ENCODE measurements around the gene UBR3.
A peak's percentile ranks its signal among the peaks of the same experiment; 100 is the strongest.

UBR3 gene

GRCh38 chr2:170063456-170064235 is 236.4 kb downstream of the UBR3 start:
- no peaks in the 10 kb centered on the region for H3K4me1 ChIP-seq (ENCODE audit: control insufficient read depth in 1 of 2, insufficient read depth in 1 of 2, low read depth in 1 of 2, low read length in 1 of 2)
- no peak for TF ChIP-seq CTCF (IDR thresholded peaks at IDR 0.05)
- no peaks in the 10 kb centered on the region for H3K27me3 ChIP-seq
- peaks cover 27% of the 10 kb centered on the region for H3K36me3 ChIP-seq
- H3K4me3 ChIP-seq (ENCODE audit: low read depth in 1 of 2, low read length in 1 of 2) = no peak overlapping the region
- H3K27ac ChIP-seq = no peak overlapping the region
- no peaks in the 10 kb centered on the region for H3K9me3 ChIP-seq

GRCh38 chr2:170070778-170071177 is 243.5 kb downstream of the UBR3 start:
- H3K27ac ChIP-seq = no peak overlapping the region
- H3K4me3 ChIP-seq (ENCODE audit: low read depth in 1 of 2, low read length in 1 of 2) = no peak overlapping the region
- TF ChIP-seq CTCF (IDR thresholded peaks at IDR 0.05) = no peak
- H3K9me3 ChIP-seq = no peaks in the 10 kb centered on the region
- H3K27me3 ChIP-seq = no peaks in the 10 kb centered on the region
- H3K4me1 ChIP-seq (ENCODE audit: control insufficient read depth in 1 of 2, insufficient read depth in 1 of 2, low read depth in 1 of 2, low read length in 1 of 2) = peaks cover 3 to 29% of the 10 kb centered on the region in 2 experiments
- H3K36me3 ChIP-seq = peaks cover 10% of the 10 kb centered on the region

GRCh38 chr2:170073288-170073687 is 246.0 kb downstream of the UBR3 start:
- peaks cover 3 to 32% of the 10 kb centered on the region in 2 experiments for H3K4me1 ChIP-seq (ENCODE audit: control insufficient read depth in 1 of 2, insufficient read depth in 1 of 2, low read depth in 1 of 2, low read length in 1 of 2)

GRCh38 chr2:170076189-170076588 is 248.9 kb downstream of the UBR3 start:
- H3K27ac ChIP-seq = no peak overlapping the region
- H3K36me3 ChIP-seq = peaks cover 15% of the 10 kb centered on the region
- no peaks in the 10 kb centered on the region for H3K9me3 ChIP-seq
- TF ChIP-seq CTCF (IDR thresholded peaks at IDR 0.05) = no peak
- no peaks in the 10 kb centered on the region for H3K27me3 ChIP-seq
- peaks cover 3 to 32% of the 10 kb centered on the region in 2 experiments for H3K4me1 ChIP-seq (ENCODE audit: control insufficient read depth in 1 of 2, insufficient read depth in 1 of 2, low read depth in 1 of 2, low read length in 1 of 2)
- H3K4me3 ChIP-seq (ENCODE audit: low read depth in 1 of 2, low read length in 1 of 2) = no peak overlapping the region

More at GRCh38 chr2:170073288-170073687, 246.0 kb downstream of the UBR3 start:
- Histone ChIP-seq H3K9me3 (no peaks in the 10 kb centered on the region), H3K27ac (peak overlapping the region; percentile 53), H3K4me3 (ENCODE audit: low read depth in 1 of 2, low read length in 1 of 2) (no peak overlapping the region), H3K27me3 (no peaks in the 10 kb centered on the region), H3K36me3 (no peaks in the 10 kb centered on the region)
- TF ChIP-seq CTCF (IDR thresholded peaks at IDR 0.05) = no peak

GRCh38 chr2:170077830-170078569 is 250.7 kb downstream of the UBR3 start:
- TF ChIP-seq CTCF (IDR thresholded peaks at IDR 0.05) = no peak
- H3K9me3 ChIP-seq = no peaks in the 10 kb centered on the region
- no peak overlapping the region for H3K27ac ChIP-seq
- no peak overlapping the region for H3K4me3 ChIP-seq (ENCODE audit: low read depth in 1 of 2, low read length in 1 of 2)
- peaks cover 3 to 25% of the 10 kb centered on the region in 2 experiments for H3K4me1 ChIP-seq (ENCODE audit: control insufficient read depth in 1 of 2, insufficient read depth in 1 of 2, low read depth in 1 of 2, low read length in 1 of 2)
- H3K36me3 ChIP-seq = peaks cover 29% of the 10 kb centered on the region
- H3K27me3 ChIP-seq = no peaks in the 10 kb centered on the region

Data from neutrophil (primary cell).